ENCODE results near the gene DPY30.

DNA sequence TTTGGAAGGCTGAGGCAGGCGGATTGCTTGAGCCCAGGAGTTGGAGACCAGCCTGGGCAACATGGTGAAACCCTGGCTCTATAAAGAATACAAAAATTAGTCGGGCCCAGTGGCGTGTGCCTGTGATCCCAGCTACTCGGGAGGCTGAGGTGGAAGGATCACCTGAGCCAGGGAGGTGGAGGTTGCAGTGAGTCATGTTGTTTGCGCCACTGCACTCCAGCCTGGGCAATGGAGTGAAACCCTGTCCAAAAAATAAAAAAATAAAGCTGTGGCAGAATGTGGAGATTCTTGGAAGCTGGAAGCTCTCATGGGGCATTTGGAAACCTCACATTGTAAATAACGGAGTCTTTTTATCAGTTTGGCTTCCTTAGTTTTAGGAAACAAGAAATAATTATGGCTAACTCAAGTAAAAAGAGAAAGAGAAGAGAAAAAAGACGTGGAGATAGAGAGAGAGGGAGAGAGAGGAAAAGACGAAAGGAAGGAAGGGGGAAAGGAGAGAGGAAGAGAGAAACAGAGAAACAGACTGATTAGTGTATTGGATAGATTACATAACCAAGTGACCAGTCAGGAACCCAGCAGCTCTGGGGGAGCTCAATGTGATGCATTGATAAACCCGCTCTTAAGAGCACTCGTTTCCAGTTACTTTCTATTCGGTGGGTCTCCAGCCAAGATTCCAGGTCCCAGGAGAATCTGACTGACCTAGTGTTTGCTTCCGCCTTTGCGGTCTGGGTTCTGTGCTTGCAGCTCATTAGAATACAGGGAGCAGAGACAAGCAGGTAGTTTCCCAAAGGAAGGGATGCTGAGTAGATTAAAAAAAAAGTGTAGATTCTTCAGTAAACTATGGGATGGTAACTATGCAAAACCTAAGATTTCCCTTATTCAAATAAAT, 22.6 kb upstream of the DPY30 start:
- TF ChIP-seq, protein P1, sequence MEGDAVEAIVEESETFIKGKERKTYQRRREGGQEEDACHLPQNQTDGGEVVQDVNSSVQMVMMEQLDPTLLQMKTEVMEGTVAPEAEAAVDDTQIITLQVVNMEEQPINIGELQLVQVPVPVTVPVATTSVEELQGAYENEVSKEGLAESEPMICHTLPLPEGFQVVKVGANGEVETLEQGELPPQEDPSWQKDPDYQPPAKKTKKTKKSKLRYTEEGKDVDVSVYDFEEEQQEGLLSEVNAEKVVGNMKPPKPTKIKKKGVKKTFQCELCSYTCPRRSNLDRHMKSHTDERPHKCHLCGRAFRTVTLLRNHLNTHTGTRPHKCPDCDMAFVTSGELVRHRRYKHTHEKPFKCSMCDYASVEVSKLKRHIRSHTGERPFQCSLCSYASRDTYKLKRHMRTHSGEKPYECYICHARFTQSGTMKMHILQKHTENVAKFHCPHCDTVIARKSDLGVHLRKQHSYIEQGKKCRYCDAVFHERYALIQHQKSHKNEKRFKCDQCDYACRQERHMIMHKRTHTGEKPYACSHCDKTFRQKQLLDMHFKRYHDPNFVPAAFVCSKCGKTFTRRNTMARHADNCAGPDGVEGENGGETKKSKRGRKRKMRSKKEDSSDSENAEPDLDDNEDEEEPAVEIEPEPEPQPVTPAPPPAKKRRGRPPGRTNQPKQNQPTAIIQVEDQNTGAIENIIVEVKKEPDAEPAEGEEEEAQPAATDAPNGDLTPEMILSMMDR (IDR thresholded peaks at IDR 0.05; ENCODE audit: low read depth, low read length): no peak
- TF ChIP-seq, protein P2, sequence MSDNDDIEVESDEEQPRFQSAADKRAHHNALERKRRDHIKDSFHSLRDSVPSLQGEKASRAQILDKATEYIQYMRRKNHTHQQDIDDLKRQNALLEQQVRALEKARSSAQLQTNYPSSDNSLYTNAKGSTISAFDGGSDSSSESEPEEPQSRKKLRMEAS (IDR thresholded peaks at IDR 0.05; ENCODE audit: low read depth, low read length): no peak
